NCI-H2196 treated with DMSO at 0.1 percent for 48 hours (cell line): ENCODE measurements around the gene HRNR.
"Not testable (repeated sequence)": the region's sequence is repeated elsewhere in the genome, so short reads cannot be mapped to it uniquely, and the experiment has no call there.

Source experiments
- DNase-seq: peaks from one replicate; lab custom pipeline; 2025; ENCODE audit not compliant: unreplicated experiment; lab: John Stamatoyannopoulos, UW

HRNR gene

GRCh38 chr1:152224093-152224492, at the start of gene HRNR:
Gene HRNR (minus strand): TSS chr1:152224193. CDS start chr1:152223253, 940 bp downstream.
- DNase-seq, result no peak

- DNase-seq, result not testable (repeated sequence)
Observed at GRCh38 chr1:152256394-152256793, 32.4 kb upstream of the HRNR start.

- no peak for DNase-seq
Observed at GRCh38 chr1:152252157-152252556, 28.2 kb upstream of the HRNR start.

GRCh38 chr1:152251391-152251790, 27.4 kb upstream of the HRNR start:
- no peak for DNase-seq

DNA sequence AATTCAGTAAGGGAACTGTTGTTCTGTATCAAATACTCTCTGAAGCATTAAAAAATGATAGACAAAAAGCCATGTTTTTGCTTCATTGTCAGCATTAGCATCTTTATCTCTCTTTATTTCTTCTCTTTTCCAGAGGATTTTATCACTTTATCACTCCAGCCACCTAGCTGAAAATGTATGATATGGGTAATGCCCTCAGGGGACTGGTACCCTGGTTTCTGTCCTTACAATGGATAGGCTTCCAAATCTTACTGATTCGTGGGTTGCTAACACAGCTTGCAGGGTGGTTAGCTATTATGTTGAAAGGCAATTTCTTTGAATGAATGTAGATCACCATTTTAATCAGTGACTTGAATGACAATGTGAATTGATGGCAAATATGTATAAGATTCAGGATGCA, 23.3 kb upstream of the HRNR start:
- no peak for DNase-seq

DNA sequence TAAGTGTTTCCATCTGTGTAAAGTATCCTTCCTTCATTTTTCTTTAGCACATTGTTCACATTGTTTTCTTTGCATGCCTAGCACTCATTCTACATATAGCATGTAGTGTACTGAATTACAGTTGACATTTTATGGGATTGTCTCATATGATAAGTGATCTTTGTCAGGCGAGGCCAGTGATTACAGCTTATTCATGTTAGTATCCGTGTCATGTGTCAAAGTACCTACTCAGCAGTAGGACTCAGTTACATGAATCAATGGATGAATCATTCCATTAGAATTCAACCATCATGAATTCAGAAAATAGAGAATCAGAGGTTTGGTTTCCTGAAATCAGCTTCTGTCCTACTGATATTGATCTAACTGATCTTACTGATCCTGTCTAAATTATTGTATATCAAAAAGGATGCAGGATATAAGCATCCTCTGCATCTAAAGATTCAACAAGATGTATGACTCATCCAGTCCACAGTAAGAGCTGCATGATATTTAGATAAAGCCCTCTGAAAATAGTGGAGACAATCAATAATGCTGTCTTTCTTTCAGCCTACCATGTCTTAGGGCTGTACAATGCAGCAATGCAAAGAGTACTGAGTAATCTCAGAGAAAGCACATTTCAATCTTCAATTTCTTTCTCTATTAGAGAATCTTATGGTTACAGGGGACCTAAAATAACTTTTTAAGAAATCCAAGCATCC, 20.7 kb upstream of the HRNR start:
- no peak for DNase-seq

GRCh38 chr1:152237093-152237492, 13.1 kb upstream of the HRNR start:
- DNase-seq, result no peak

- no peak for DNase-seq
Observed at GRCh38 chr1:152228831-152229230, 4.8 kb upstream of the HRNR start.

DNA sequence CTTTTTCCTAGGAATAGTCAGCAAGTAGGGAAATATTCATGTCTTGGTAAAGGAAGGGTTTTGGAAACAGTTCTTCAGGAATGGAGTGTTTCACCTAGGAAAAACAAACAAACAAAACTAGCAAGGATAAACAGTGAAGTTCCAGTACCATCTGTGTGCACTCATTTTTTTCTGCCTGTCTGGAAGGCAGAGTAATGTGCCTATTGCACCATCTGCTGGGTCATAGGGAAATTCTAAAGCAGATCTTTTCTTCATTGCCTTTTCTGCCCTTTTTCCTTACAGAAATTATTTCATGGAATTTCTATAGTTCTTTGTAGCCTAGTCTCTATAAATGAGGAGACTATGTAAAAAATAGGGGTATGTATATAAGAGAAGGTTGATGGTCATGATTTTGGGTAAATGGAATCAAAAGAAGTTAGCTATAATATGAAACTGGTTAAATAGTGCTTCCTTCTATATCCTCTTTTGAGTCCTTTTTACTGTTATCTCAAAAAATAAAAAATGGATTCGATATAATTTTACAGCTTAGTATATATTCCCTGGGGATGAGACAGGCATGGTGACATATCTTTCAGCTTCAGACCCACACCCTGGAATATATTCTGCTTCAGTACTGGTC, 3.4 kb upstream of the HRNR start:
- no peak for DNase-seq

GRCh38 chr1:152225678-152226077, 1.7 kb upstream of the HRNR start:
- DNase-seq, result no peak

- DNase-seq, result no peak
Observed at GRCh38 chr1:152220166-152221163, 3.5 kb downstream of the HRNR start.

GRCh38 chr1:152219438-152219837, 4.6 kb downstream of the HRNR start:
- DNase-seq, result not testable (repeated sequence)

DNA sequence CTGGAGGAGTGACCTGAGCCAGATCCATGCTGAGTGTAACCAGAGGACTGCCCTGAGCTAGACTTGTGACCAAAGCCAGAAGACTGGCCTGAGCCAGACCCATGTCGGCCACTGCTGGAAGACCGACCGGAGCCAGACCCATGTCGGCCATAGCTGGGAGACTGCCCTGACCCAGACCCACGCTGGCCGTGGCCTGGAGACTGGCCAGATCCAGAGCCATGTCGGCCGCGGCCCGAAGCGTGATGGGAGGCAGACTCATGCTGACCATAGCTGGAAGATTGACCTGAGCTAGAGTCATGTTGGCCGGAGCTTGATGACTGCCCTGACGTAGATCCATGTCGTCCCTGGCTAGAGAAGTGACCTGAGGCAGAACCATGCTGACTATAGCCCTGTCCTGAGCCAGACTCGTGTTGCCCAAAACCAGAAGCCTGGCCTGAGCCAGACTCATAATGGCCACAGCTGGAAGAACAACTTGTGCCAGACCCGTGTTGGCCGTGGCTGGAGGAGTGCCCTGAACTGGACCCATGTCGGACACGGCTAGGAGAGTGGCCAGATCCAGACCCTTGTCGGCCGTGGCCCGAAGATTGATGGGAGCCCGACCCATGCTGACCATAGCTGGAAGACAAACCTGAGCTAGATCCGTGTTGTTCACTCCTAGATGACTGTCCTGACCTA, 5.1 kb downstream of the HRNR start:
- no peak for DNase-seq

GRCh38 chr1:152215604-152216003, 8.4 kb downstream of the HRNR start:
- not testable (repeated sequence) for DNase-seq

DNA sequence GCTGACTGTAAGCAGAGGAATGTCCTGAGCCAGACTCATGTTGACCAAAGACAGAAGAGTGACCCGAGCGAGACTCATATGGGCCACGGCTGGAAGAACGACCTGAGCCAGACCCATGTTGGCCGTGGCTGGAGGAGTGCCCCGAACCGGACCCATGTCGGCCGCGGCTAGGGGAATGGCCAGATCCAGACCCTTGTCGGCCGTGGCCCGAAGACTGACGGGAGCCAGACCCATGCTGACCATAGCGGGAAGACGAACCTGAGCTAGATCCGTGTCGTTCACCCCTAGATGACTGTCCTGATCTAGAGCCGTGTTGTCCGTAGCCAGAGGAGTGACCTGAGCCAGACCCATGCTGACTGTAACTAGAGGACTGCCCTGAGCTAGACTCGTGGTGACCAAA, 9.1 kb downstream of the HRNR start:
- DNase-seq, result not testable (repeated sequence)

GRCh38 chr1:152198982-152199381, 25.0 kb downstream of the HRNR start:
- DNase-seq, result no peak

GRCh38 chr1:152197361-152197941, 26.5 kb downstream of the HRNR start:
- no peak for DNase-seq

GRCh38 chr1:152191711-152192110, 32.3 kb downstream of the HRNR start:
- DNase-seq, result no peak

- no peak for DNase-seq
Observed at GRCh38 chr1:152191260-152191659, 32.7 kb downstream of the HRNR start.

DNA sequence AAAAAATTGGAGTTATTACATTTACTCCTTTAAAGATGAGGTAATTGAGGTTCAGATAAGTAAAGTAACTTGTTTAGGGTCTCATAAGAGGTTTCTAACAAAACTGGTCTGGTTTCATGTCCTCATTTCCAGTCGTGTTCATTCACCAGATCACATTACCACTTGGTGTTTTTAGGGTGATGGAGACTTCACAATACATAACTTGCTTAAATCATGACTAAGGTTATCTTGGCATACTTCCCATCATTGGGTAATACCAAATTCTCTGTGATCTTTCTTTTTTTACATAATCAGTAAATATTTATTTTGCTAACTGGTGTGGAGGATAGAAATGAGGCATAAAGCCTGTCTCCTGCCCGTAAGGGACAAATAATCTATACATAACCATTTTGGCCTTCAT, 33.4 kb downstream of the HRNR start:
- no peak for DNase-seq
